NCI-H1048 (cell line): ENCODE measurements around the gene SAMD4B.
"Not testable (repeated sequence)": the region's sequence is repeated elsewhere in the genome, so short reads cannot be mapped to it uniquely, and the experiment has no call there.

Source experiments
- DNase-seq: peaks from one replicate; lab custom pipeline; 2025; lab: John Stamatoyannopoulos, UW

SAMD4B gene

GRCh38 chr19:39365531-39365930, 23.3 kb downstream of the SAMD4B start:
- no peak for DNase-seq

GRCh38 chr19:39369200-39369599, 27.0 kb downstream of the SAMD4B start:
- DNase-seq, result no peak

GRCh38 chr19:39370735-39371134, 28.5 kb downstream of the SAMD4B start:
- no peak for DNase-seq

GRCh38 chr19:39372047-39372802, 30.0 kb downstream of the SAMD4B start:
- no peak for DNase-seq

DNA sequence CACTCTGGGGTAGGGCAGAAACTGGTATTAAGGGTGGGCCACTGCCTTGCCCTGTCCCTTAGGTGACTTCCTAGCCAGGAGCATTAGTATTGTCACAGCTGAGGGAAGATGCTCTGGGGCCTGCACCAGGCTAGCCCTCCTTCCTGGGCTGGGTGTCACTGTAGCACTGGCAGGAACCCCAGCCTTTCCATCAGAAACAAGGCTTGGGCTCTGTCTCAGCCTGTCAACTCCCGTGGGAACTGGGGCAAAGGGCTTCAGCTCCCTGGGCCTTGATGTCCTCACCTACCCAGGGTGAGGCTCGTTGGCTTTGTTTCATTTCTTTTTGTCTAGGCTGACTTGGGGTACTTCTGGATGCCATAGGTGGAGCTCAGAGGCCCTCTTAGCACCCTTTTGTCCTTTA, 30.7 kb downstream of the SAMD4B start:
- DNase-seq, result no peak

GRCh38 chr19:39375929-39376328, 33.7 kb downstream of the SAMD4B start:
- no peak for DNase-seq

- DNase-seq, result no peak
Measured at GRCh38 chr19:39377373-39378362, 35.4 kb downstream of the SAMD4B start.

GRCh38 chr19:39379366-39379765, 37.1 kb downstream of the SAMD4B start:
- not testable (repeated sequence) for DNase-seq

DNA sequence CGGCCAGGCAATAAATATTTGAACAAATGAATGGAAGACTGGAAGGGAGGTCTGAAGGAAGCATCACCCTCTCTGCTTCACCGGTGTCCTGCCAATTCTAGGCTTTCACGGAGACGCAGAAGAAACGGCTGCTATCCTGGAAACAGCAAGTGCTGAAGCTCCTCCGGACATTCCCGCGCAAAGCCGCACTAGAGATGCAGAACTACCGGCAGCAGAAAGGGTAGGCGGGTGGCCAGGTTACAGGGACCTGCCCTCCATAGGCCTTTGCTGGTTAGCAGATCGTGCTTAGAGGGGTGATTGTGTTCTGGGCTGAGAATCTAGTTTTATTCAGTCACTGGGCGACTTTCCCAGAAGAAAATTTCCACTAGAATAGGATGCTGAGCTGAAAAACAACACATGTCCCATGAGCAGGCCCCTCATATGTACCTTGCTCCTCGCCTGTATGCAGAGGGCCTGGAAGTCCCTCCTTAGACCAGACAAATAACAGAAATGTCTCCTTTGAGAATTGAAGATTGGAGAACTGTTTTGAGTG, 37.7 kb downstream of the SAMD4B start:
- DNase-seq, result no peak

GRCh38 chr19:39380521-39381502, 38.6 kb downstream of the SAMD4B start:
- DNase-seq, result no peak

- no peak for DNase-seq
Measured at GRCh38 chr19:39381910-39382611, 39.8 kb downstream of the SAMD4B start.

- DNase-seq, result no peak
Measured at GRCh38 chr19:39382991-39383828, 41.0 kb downstream of the SAMD4B start.

DNA sequence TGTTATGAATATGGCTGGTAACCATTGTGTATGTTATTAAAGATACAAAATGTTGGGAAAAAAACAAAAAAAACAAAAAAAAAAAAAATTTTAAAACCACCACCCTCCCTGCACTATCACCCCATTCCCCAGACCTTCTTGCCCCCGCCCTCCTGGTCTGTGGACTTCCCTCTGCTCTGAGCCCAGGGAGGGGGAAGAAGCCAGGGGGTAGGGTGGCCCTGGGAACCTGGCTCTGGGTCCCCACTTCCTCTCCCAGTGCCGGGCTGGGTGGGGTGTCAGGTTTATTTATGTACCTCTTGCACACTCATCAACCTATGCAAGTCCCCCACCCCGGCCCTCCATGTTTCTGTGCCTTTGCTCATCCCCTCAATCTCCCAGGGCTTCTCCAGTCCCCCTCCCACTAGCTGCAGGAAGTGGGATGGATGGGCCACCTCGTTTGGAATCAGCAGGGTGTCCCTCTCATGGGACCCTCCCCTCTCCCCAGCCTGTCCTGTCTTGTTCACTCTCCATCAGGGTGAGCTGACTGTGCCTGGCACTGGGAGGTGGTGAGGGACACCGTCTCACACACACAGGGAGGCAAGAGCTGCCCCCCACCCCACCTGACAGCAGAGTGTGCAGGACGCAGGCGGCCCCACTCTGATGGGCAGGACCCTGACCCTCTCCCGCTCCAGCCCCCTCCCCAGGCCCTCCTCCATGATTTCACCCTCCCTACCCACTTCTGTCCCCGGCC, 42.8 kb downstream of the SAMD4B start:
- DNase-seq, result no peak

- DNase-seq, result no peak
Measured at GRCh38 chr19:39385629-39386411, 43.6 kb downstream of the SAMD4B start.

DNA sequence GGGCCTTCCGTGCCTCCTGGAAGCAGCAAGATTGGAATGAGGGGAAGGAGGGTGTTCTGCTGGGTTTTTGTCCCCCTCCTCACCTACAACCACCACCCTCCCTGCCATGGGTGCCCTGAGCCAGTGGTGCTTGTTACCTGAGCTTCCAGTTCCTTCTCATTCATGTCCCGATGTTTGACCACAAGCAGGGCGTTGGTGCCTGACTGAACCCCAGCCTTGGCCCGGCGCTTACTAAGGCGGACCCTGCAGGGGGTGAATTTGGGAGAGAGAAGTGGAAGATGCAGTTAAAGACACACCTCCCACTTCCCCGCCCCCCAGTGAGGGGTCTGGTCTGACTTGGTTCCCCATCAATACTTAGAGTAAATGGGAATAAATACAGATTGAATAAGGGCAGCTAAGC, 44.3 kb downstream of the SAMD4B start:
- DNase-seq, result no peak

GRCh38 chr19:39388657-39389056, 46.4 kb downstream of the SAMD4B start:
- DNase-seq, result no peak

GRCh38 chr19:39389631-39390414, 47.6 kb downstream of the SAMD4B start:
- DNase-seq, result no peak

- no peak for DNase-seq
Measured at GRCh38 chr19:39390451-39390750, 48.2 kb downstream of the SAMD4B start.
